Placental epithelial cell (primary cell): ENCODE measurements around the gene ACTR2. TPM values are rescaled to one million over a fixed set of nuclear protein-coding genes. Genes with fewer than 3 reads are reported as not detected.

Experiments used
- total RNA-seq: library from RNA; depleted of rRNA; stranded (reverse); fragments of >200 nt; gene quantifications from 2 replicates; pipeline ENCODE4 v1.2.3, GENCODE V29; 2012

ACTR2 gene
- 46.7 and 79.4 TPM in 2 replicates for total RNA-seq

DNA sequence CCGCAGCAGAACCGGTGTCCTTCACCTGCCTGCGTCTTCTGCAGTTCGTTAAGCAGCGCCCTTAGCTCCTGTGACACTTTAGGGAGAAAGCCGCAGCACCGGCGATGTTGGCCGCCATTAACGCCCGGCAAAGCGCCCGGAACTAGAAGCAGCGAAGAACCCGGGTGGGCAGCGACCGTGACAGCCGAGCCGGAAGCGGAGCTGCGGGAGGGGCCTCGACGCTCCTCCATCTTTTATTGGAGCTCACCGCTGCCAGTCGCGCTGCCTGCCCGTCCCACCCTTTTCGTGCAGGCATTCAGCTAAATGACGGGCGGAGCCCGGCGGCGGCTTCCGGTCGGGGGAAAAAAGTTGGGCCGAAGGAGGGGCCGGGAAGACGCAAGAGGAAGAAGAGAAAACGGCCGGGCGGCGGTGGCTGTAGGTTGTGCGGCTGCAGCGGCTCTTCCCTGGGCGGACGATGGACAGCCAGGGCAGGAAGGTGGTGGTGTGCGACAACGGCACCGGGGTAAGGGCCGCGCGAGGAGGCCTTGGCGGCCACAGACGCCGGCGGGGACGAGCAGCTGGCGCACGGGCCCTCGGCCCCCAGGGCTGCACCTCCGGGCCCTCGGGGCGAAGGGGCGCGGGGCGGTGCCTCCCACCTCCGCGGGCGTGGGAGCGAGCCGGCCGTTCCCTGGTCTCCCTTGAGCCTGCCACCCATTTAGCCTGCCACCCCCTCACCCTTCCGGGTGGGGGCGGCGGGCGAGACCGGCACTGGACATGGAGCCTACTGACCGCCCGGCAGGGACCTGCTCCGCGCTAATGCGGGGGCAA is at the start of gene ACTR2:
Gene ACTR2, plus strand, starts transcription at position 376 of the 807 bp plus-strand sequence. Its CDS starts 79 bp downstream, at position 455.

Other genes with a start within 250 kb of the ACTR2 start
- gene SLC1A4, start 238.4 kb upstream of the ACTR2 start, total RNA-seq: 7.9 and 22.6 TPM in 2 replicates
- gene CEP68, start 171.4 kb upstream of the ACTR2 start, total RNA-seq: 6.6 and 8.6 TPM in 2 replicates
- gene RAB1A, start 97.7 kb upstream of the ACTR2 start, total RNA-seq: 79.2 and 86.4 TPM in 2 replicates
- gene SPRED2, start 204.8 kb downstream of the ACTR2 start, total RNA-seq: 1.6 and 5.7 TPM in 2 replicates